CD4-positive, alpha-beta T cell treated with Interleukin-17A for 1 hour (primary cell): ENCODE data around the gene SHISAL1.

ENCODE experiments used
- DNase-seq: peaks from one replicate; pipeline ENCODE4 v3.0.0-alpha.2; 2020

The SHISAL1 gene

DNA sequence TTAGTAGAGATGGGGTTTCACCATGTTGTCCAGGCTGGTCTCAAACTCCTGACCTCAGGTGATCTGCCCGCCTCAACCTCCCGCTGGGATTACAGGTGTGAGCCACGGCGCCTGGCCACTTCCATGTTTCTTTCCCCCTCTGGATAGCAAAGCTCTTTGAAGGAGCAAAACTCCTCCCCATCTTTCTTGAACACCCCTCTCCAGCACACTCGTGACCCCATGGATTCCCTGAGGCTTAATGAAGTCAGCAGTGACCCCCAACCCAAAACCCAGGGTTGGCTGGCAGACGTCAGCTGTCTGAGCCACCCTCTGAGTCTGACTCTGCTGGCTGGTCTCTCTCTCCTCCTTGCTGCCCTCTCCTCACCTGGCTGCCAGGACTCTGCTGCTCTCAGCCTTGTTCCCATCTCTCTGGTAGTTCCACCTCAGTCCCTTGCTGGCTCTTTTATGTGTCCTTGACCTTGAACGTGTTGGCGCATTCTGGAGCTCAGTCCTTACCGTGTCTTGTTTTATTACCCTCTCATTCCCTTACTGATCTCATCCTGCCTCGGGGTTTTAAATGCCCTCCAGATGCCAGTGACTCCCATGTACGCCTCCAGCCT is 87.6 kb downstream of the SHISAL1 start:
- no peak for DNase-seq

DNA sequence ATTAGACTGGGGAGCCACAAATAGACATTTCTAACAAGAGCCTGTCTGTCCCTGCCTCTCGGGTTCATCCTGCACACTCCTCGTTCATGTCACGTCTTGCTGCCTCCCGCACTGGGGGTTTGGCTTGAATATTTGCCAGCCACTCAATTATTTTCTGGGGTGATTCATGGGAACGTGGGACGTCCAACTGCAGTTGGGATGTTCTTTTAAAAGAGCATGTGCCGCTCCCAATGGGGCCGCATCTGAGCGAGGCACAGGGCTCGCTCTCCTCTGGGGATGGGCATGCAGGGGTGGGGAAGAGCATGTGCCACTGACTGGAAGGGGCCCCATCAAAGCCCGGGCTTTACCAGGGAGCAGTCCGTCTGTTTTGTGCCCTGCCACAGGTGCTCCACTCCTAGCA is 88.6 kb downstream of the SHISAL1 start:
- no peak for DNase-seq

DNA sequence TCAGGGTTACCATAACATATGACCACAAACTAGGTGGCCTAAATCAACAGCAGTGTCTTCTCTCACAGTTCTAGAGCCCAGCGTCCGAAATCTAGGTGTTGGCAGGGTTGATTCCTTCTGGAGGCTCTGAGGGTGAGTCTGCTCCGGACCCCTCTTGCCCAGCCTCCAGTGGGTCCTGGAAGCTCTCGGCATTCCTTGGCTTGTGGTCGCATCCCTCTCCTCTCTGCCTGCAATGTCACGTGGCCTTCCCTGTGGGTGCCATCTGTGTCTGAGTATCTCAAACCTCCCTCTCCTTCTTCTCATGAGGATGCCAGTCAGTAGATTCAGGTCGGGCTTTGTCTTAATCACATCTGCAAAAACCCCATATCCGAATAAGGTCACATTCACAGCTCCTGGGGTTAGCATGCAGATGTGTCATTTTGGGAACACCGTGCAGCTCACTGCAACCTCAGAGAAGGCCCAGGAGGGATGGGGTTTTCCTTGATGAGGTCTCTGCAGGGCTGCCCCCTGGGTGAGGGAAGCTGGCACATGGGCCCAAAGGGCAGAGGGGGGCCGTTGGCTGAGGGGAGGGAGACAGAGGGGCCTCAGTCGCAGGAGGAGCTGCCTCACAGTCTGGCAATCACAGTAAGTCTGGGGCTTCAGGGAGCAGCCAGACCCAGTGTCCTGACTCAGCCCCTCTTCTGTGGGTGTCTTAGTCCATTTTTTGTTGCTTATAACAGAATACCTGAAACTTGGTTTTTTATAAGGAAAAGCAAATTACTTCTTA is 90.9 kb downstream of the SHISAL1 start:
- no peak for DNase-seq

DNA sequence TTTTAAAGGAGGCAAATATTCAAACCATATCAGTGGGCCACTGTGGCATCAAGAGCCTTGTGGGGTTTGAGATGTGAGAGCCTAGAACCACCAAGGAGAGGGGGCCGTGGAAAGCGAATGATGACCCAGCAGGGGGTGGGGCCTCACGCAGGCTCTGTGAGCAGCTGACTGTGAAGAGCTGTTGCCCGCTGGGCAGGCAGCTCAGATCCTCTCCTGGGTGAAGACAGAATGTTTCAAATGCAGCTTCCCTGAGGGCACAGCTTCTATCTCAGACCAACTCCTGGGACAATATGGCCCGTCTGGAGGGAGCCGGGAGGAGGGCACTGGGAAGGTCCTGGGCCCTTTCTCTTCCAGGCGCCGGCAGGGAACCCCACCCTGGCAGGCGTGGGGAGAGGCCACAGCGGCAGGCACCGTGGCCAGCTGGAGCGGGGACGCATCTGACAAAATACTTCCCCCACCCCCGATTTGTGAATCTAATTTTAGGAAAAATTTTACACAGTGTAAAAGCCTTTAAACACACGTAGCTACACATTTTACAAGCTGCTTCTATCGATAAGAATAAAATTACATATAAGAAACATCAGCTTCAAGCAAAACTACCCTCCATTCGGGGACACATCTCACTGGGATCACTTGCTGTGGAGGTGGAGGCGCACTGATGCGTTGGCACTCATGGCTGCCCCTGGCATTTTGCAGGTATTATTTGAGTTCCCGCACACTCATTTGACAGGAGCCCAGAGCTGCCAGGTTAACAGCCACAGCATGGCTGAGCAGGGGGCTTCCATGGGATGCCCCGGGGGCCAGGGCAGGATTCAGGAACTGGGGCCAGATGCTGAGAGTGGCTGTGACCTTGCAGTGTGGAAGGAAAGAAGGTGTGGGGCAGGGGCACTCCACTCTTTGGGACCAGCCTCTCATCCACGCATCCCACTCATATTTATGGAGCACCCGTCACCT is 91.7 kb downstream of the SHISAL1 start:
- no peak for DNase-seq

DNA sequence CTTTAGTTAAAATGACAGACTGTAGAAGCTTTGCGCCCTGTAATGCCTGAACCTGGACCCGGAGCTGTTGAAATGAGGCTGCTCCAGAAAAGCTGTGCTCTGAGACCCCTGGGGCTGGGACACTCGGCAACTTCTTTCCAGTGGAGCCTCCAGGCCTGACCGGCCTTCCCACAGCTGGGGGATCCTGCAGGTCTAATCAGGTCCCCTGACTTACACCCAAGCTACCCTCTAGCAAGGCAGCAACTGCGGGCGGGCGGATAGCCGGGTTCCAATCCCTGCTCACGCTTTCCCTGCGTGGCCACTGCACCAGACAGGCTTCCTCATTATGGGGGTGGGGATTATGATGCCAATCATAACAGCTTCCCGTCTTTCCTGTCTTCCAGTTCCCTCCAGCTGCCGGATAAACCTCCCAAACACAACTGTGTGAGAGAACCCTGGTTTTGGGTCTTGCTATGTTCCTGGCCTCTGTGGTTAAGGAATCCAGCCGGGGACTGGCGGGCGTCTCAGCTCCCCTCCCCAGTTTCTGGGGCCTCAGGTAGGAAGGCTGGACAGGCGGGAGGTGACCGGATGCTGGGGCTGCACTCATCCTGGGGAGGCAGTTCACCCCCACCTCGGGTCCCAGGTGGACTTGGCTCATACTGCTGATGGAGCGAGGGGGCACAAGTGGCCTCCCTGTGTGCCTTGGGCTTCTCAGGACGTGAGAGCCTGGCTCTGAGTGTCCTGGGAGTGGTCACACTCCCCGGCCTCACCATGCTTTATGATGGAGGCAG is 93.5 kb downstream of the SHISAL1 start:
- no peak for DNase-seq

DNA sequence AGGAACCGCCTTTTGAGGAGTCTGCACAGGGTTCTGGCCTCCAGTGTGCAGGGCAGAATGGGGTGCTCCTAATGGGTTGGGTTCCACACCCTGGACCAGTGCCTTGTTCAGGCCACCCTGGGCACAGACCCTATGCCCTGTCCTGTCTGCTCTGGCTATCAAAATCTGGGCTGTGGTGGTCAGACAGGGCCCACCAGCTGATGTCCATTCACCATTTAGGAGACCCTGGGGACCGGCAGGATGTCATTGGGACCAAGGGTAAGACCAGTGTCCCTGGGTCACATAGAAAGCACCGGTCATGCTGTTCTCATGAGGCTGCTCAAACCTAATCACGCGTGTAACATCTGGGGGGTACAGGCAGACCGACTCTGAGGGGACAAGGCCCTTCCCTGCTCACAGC is 94.7 kb downstream of the SHISAL1 start:
- no peak for DNase-seq

DNA sequence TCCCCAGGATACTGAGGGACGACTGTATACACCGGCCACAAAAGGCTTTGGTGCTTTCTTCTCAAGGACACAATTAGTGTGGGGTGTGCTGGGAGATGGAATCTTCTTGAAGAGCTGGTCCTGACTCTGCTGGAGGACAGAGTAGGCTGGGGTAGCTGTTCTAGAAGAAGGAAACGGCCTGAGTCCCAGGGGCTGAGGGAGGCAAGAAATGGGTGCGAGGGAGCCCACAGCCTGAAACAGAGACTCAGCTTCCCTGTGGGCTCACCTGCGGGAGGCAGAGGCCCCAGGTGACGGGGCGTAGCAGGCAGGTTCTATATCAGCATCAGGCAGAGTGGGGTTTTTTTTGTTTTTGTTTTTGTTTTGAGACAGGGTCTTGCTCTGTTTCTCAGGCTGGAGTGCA is 95.4 kb downstream of the SHISAL1 start:
- no peak for DNase-seq

DNA sequence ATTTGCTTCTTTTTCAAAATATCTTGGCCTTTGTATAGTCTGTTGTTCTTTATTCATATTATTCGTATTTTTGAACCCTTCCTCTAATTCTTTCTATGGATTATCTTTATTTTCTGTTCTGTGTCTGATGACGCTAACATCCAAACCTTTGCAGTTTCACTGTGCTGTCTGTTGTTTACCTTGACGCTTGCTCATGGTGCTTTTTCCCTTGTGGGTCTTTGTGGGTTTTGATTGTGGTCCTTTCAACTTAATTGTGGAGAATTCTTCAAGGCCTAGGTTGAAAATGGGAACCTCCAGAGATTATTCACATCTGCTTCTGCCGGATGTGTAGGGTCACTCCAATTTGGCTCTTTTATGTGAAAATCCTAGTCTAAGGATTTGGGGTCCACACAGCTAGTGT is 97.5 kb downstream of the SHISAL1 start:
- DNase-seq = no peak

DNA sequence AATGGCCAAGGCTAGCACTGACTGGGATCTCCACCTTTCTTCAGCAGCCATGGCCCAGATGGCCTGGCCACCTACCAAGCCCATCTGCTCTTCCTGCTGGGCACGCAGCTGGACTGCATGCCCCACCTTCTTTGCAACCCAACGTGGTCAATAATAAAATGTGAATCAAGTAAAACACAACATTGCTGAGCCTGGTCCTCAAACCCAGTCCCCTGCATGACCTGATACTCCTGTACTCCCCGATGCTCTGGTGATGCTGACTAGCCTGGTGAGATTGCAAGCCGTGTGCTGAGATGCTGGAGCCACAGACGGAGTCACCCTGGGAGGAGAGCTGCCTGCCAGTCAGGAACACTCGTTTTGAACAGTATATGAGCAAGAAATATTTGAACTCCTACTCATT is 98.0 kb downstream of the SHISAL1 start:
- DNase-seq = no peak

DNA sequence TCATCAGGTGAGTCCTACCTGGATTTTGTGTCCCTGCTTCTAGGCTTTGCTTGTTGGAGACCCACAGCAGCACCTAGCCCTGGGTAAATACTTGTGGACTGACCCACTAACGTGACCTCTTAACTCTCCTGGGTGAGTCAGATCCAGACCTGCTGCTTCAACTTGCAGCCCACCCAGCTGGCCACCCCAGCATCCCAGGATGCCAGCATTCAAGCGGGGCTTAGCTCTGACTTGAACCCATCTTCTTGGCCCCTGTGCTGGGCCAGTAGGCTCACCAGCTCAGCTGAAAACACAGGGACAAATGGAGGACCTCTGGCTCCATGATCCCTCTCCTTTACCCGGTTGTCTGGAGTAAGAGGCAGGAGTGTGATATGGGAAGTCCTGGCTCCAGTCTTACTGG is 98.6 kb downstream of the SHISAL1 start:
- DNase-seq = no peak

DNA sequence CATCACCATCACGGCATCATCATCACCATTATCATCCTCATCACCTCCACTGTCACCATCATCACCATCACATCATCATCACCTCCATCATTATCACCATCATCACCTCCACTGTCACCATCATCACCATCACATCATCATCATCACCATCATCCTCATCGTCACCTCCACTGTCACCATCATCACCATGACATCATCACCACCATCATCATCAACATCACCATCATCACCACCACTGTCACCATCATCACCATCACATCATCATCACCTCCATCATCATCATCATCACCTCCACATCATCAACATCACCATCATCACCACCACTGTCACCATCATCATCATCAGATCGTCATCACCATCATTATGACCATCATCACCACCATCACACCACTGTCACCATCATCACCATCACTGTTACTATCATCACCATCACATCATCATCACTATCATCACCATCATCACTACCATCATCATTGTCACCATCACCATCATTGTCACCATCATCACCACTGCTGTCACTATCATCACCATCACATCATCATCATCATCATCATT is 99.2 kb downstream of the SHISAL1 start:
- no peak for DNase-seq

DNA sequence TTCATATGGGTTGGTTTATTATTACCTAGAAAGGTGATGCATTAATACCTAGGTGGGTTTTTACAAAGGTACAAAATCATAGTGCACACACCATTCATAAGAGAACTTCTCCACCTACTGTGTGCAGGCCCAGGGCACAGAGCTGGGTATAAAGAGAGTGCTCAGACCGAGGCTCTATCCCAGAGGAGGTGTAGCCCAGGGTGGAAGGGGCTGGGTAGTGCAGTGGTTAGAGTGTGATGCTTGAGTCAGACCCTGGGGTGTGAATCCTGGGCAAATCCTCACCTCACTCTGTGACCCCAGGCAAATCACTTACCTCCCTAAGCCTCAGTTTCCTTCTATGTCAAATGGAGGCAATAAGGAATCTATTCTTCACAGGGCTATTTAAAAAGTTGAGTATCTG is 99.8 kb downstream of the SHISAL1 start:
- DNase-seq = no peak

DNA sequence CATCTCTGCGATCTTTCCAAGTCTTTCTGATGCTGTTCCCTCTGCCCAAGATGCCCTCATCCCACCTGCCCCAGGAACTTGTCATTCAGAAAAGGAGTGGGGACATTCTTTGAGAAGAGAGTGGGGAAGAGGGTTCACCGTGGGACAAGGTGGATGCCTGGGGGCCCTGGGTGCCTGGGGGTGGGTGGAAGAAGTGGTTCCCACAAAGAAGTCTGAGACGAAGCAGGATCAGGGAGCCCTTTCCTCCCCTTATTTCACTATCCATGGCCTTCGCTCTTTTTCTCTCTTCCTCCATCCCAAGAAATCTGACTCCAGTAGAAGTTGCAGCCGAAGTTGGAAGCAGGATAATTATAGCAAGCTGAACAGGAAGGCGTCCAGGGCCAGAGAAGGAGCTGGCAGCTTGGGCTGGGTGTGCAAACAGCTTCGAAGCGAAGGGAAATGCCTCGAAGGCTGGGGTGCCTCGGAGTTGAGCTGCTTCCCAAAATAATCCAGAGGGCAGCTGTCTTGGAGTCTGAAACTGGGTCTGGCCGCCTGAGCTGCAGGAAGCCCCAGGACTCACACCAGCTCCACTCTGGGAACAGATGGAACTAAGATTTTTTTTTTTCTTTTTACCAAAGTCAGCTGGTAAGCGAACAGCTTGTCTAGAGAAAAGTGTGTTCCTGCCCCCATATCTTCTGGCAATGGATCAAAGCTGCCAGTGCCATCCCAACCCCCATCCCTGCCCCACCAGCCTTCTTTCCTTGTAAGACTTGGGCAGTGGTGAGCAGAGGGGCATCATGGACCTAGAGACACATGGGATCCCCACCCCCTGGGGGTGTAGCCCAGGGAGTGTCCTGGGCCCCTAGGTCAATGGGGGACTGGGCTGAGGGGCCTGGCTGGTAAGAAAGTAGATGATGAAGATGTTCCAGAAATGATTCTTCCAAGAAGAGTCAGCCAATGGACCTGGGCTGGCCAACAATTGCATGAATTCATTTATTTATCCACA is 100.5 kb downstream of the SHISAL1 start:
- DNase-seq = no peak

DNA sequence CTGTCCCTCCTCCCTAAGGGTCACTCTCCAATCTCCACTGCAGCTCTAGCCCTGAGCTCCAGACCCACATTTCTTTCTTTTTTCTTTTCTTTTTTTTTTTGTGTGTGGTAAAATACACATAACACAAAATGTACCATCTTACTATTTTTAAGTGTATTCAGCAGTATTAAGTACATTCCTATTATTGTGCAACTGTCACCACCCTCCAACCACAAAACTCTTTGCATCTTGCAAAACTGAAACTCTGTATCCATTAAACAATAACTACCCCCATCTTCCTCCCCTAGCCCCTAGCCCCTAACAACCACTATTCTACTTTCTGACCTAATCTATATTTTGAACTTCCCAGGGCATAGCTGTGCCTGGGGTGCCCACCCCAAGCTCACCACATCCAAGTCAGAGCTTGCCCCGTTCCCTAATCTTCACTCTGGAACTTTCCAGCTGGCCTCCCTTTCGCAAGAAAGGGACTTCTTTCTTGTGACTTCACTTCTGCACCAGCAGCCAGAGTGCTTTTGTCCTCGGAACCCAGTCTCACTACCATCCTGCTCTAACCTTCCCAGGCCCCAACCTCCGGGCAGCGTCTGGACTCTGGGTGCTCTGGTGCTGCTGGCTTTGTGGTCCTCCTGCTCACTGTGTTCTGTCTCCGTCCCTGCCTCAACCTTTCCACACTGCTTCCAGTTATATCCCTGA is 101.3 kb downstream of the SHISAL1 start:
- DNase-seq = no peak

DNA sequence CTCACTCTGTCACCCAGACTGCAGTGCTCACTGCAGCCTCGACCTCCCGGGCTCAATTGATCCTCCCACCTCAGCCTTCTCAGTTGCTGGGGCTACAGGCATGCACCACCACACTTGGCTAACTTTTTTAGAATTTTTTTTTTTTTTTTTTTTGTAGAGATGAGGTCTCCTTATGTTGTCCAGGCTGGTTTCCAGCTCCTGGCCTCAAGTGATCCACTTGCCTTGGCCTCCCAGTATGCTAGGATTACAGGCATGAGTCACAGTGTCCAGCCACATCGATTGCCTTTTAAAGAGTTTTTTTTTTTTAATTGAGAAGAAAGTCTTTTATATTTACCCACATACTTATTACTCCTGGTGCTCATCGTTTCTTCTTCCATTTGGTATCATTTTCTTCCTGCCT is 102.0 kb downstream of the SHISAL1 start:
- DNase-seq = no peak

DNA sequence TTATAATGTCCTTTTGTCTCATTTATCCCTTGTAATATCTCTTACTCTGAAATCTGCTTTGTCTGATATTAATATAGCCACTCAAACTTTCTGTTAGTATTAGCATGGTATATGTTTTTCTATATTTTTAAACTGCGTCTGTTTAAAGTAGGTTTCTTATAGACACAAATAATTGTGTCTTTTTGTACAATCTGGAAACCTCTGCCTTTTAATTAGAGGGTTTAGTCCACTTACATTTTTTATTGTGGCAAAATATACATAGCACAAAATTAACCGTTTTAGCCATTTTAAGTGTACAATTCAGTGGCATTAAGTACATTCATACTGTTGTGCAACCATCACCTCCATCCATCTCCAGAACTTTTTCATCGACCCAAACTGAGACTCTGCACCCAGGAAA is 103.4 kb downstream of the SHISAL1 start:
- no peak for DNase-seq

DNA sequence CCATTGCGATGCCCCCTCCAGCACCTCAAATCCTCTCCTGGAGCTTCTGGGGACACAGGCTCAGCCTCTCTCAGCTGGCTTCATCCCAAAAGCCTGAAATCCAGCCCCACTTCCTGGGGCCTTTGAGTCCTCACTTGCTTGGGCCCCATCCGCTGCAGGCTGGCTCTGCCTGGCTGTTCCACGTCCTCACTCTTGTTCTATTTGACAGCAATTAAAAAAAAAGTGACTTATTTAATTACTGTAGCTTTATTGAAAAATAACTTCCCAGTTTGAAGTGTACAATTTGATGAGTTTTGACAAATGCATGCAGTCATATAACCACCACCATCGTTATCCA is 104.8 kb downstream of the SHISAL1 start:
- no peak for DNase-seq

DNA sequence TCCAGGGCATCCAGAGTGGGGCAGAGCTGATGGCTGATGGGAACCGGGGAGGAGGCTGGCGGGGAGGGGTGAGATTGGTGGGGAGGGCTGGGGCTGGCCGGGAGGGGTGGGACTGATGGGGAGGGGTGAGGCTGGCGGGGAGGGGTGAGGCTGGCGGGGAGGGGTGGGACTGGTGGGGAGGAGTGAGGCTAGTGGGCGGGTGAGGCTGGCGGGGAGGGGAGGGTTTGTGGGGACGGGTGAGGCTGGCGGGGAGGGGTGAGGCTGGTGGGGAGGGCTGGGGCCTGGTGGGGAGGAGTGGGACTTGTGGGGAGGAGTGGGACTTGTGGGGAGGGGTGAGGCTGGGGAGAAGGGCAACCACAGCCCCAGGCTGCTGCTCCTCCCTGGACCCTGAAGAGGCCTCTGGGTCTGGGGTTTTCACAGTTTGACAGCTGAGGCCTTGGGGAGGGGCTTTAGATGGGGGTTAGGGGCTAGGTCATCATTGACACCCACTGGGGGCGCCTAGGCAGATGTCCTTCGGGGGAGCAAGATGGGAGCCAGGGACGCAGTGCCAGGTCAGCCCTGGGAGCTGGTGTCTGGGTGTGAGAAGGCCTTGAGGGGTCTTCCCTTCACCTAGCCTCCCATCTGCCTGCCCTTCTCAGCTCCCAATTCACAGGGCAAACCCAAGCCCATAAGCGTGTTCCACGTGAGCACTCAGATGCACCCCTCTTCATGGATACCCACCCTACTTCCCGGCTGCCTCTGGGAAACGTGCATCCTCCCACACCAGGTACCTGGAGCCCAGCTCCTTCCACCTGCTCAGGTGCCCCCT is 105.4 kb downstream of the SHISAL1 start:
- no peak for DNase-seq

DNA sequence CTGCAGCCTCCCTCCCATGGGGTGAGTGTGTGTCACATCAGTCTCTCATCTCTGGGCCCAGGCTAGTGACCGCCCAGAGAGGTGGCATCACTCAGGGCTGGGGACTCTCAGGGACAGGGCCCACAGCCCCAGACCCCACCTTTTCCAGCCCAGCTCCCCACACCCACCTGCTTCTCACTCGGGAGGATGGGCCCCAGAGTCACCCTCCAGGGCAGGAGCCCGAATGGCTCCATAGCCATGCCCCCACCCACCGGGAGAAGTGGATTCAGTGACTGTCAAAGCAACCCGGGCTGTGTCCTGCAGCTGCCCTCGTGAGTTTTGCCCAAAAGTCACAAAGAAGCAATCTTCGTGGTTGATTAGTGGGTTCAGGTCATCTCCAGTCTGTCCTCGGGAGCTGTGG is 106.1 kb downstream of the SHISAL1 start:
- DNase-seq = no peak

DNA sequence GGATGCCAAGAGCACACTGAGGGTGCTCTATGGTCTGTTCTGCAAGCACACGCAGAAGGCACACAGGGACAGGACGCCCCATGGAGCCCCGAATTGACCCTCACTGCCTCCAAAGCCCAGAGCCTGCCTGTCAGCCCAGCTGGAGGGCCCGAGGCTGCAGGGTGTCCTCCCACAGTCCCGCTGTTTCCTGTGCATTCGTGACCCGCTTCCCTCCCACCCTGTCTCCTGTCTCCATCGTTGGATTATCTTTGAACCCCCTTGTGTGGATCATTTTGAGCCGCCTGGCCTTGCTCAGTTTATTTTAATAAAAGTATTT is 106.5 kb downstream of the SHISAL1 start:
- no peak for DNase-seq
